Vagina (tissue), 2 donors: ENCODE data around the gene CST4.

Source experiments
- CTCF ChIP-seq, 3 experiments: fragments of 450-650 bp in 2 of 3; fragments of 200-600 bp in 1 of 3; sonication (generic) in 1 of 3; IDR thresholded peaks; one replicate each; pipeline ENCODE4 v1.5.1; 2017 to 2019; ENCODE audit warnings: antibody characterized with exemption in 3 of 3, mild to moderate bottlenecking in 2 of 3, moderate library complexity in 2 of 3
- POLR2A ChIP-seq, 2 donors: fragments of 450-650 bp; IDR thresholded peaks; one replicate each; pipeline ENCODE4 v1.6.1; 2017; ENCODE audit warnings: antibody characterized with exemption in 2 of 2, mild to moderate bottlenecking in 2 of 2, moderate library complexity in 2 of 2
- POLR2AphosphoS5 ChIP-seq, 2 donors: sonication (generic); formaldehyde crosslinking; IDR thresholded peaks; one replicate each; pipeline ENCODE4 v1.9.0; 2017; ENCODE audit warnings: antibody characterized with exemption in 2 of 2, mild to moderate bottlenecking in 2 of 2, low read depth in 1 of 2; ENCODE audit not compliant: insufficient read depth in 1 of 2

- TF ChIP-seq CTCF (IDR thresholded peaks at IDR 0.05) (no peak), POLR2AphosphoS5 (IDR thresholded peaks at IDR 0.05; ENCODE audit: insufficient read depth in 1 of 2, low read depth in 1 of 2) (no peak), POLR2A (IDR thresholded peaks at IDR 0.05) (no peak)
Observed at GRCh38 chr20:23667666-23668065, 21.2 kb downstream of the CST4 start.
